ENCODE measurements around the gene TEX29.
A peak's percentile ranks its signal among the peaks of the same experiment; 100 is the strongest.

Gene TEX29

GRCh38 chr13:111280681-111281585 is 39.5 kb upstream of the TEX29 start:
- no peak for TF ChIP-seq Cebpa-rat (IDR thresholded peaks at IDR 0.05)
- Histone ChIP-seq H3K9ac (0 out of 2 replicates have a peak overlapping the region, but pooled peaks have one; percentile 3), H3K4me3 (no peak overlapping the region), H3K4me1 (peaks cover 17% of the 10 kb centered on the region), H3K9me3 (no peaks in the 10 kb centered on the region), H3K27me3 (no peaks in the 10 kb centered on the region), H3K36me3 (peaks cover 96% of the 10 kb centered on the region), H3K27ac (peak overlapping the region; percentile 19; the same call in 1 of the 2 replicates), H3K4me2 (peak overlapping the region; percentile 50), H4K20me1 (peaks cover 71% of the 10 kb centered on the region)

- peaks cover 96% of the 10 kb centered on the region for H3K36me3 ChIP-seq
- no peaks in the 10 kb centered on the region for H3K9me3 ChIP-seq
- H3K4me1 ChIP-seq: peaks cover 17% of the 10 kb centered on the region
- TF ChIP-seq Cebpa-rat (IDR thresholded peaks at IDR 0.05): no peak
- H3K27ac ChIP-seq: peak overlapping the region; percentile 19; the same call in 1 of the 2 replicates
- H3K27me3 ChIP-seq: no peaks in the 10 kb centered on the region
- H3K4me2 ChIP-seq: peak overlapping the region; percentile 50
- H4K20me1 ChIP-seq: peaks cover 78% of the 10 kb centered on the region
- no peak overlapping the region for H3K4me3 ChIP-seq
- H3K9ac ChIP-seq: peak overlapping the region; percentile 3; the same call in 1 of the 2 replicates
Measured at GRCh38 chr13:111281751-111282311, 38.6 kb upstream of the TEX29 start.

GRCh38 chr13:111282425-111282824 is 38.0 kb upstream of the TEX29 start:
- H4K20me1 ChIP-seq: peaks cover 84% of the 10 kb centered on the region
- H3K36me3 ChIP-seq: peaks cover 98% of the 10 kb centered on the region
- H3K4me3 ChIP-seq: no peak overlapping the region
- 0 out of 2 replicates have a peak overlapping the region, but pooled peaks have one; percentile 42 for H3K27ac ChIP-seq
- no peaks in the 10 kb centered on the region for H3K9me3 ChIP-seq
- no peak for TF ChIP-seq Cebpa-rat (IDR thresholded peaks at IDR 0.05)
- H3K9ac ChIP-seq: no peak overlapping the region
- peak overlapping the region; percentile 50; the same call in 1 of the 2 replicates for H3K4me2 ChIP-seq
- H3K27me3 ChIP-seq: no peaks in the 10 kb centered on the region
- peaks cover 17% of the 10 kb centered on the region for H3K4me1 ChIP-seq

- Histone ChIP-seq H3K4me3 (no peak overlapping the region), H4K20me1 (peaks cover 86% of the 10 kb centered on the region), H3K27ac (no peak overlapping the region), H3K27me3 (no peaks in the 10 kb centered on the region), H3K4me1 (peaks cover 17% of the 10 kb centered on the region), H3K4me2 (no peak overlapping the region), H3K9me3 (no peaks in the 10 kb centered on the region), H3K9ac (no peak overlapping the region), H3K36me3 (peaks cover 98% of the 10 kb centered on the region)
- TF ChIP-seq Cebpa-rat (IDR thresholded peaks at IDR 0.05): no peak
Measured at GRCh38 chr13:111282997-111283396, 37.4 kb upstream of the TEX29 start.

GRCh38 chr13:111283457-111283856 is 37.0 kb upstream of the TEX29 start:
- H3K27ac ChIP-seq: no peak overlapping the region
- no peaks in the 10 kb centered on the region for H3K9me3 ChIP-seq
- no peak overlapping the region for H3K9ac ChIP-seq
- no peak overlapping the region for H3K4me2 ChIP-seq
- no peaks in the 10 kb centered on the region for H3K27me3 ChIP-seq
- peaks cover 17% of the 10 kb centered on the region for H3K4me1 ChIP-seq
- TF ChIP-seq Cebpa-rat (IDR thresholded peaks at IDR 0.05): no peak
- peaks cover 86% of the 10 kb centered on the region for H4K20me1 ChIP-seq
- no peak overlapping the region for H3K4me3 ChIP-seq
- peaks cover 98% of the 10 kb centered on the region for H3K36me3 ChIP-seq

GRCh38 chr13:111283991-111284390 is 36.5 kb upstream of the TEX29 start:
- no peak for TF ChIP-seq Cebpa-rat (IDR thresholded peaks at IDR 0.05)
- Histone ChIP-seq H3K9ac (no peak overlapping the region), H3K27ac (no peak overlapping the region), H4K20me1 (peaks cover 84% of the 10 kb centered on the region), H3K36me3 (peaks cover 97% of the 10 kb centered on the region), H3K9me3 (no peaks in the 10 kb centered on the region), H3K4me2 (no peak overlapping the region), H3K4me3 (no peak overlapping the region), H3K4me1 (peaks cover 17% of the 10 kb centered on the region), H3K27me3 (no peaks in the 10 kb centered on the region)

- H4K20me1 ChIP-seq: peaks cover 84% of the 10 kb centered on the region
- H3K27me3 ChIP-seq: no peaks in the 10 kb centered on the region
- H3K9ac ChIP-seq: no peak overlapping the region
- H3K4me3 ChIP-seq: no peak overlapping the region
- peaks cover 97% of the 10 kb centered on the region for H3K36me3 ChIP-seq
- no peaks in the 10 kb centered on the region for H3K9me3 ChIP-seq
- H3K4me2 ChIP-seq: no peak overlapping the region
- H3K4me1 ChIP-seq: peaks cover 17% of the 10 kb centered on the region
- no peak overlapping the region for H3K27ac ChIP-seq
- TF ChIP-seq Cebpa-rat (IDR thresholded peaks at IDR 0.05): no peak
Measured at GRCh38 chr13:111284565-111284964, 35.9 kb upstream of the TEX29 start.

GRCh38 chr13:111286162-111286561 is 34.3 kb upstream of the TEX29 start:
- peaks cover 99% of the 10 kb centered on the region for H3K36me3 ChIP-seq
- H4K20me1 ChIP-seq: peaks cover 84% of the 10 kb centered on the region
- no peak overlapping the region for H3K27ac ChIP-seq
- H3K4me3 ChIP-seq: no peak overlapping the region
- H3K4me1 ChIP-seq: peaks cover 14% of the 10 kb centered on the region
- no peaks in the 10 kb centered on the region for H3K9me3 ChIP-seq
- no peak for TF ChIP-seq Cebpa-rat (IDR thresholded peaks at IDR 0.05)
- no peak overlapping the region for H3K4me2 ChIP-seq
- no peak overlapping the region for H3K9ac ChIP-seq
- no peaks in the 10 kb centered on the region for H3K27me3 ChIP-seq

- no peak overlapping the region for H3K4me2 ChIP-seq
- H3K27ac ChIP-seq: no peak overlapping the region
- no peaks in the 10 kb centered on the region for H3K27me3 ChIP-seq
- no peak for TF ChIP-seq Cebpa-rat (IDR thresholded peaks at IDR 0.05)
- peaks cover 8% of the 10 kb centered on the region for H3K4me1 ChIP-seq
- peaks cover 99% of the 10 kb centered on the region for H3K36me3 ChIP-seq
- H3K9me3 ChIP-seq: no peaks in the 10 kb centered on the region
- H3K4me3 ChIP-seq: no peak overlapping the region
- no peak overlapping the region for H3K9ac ChIP-seq
- peaks cover 82% of the 10 kb centered on the region for H4K20me1 ChIP-seq
Measured at GRCh38 chr13:111286749-111287148, 33.7 kb upstream of the TEX29 start.

GRCh38 chr13:111287201-111287600 is 33.2 kb upstream of the TEX29 start:
- Histone ChIP-seq H3K4me3 (no peak overlapping the region), H3K36me3 (peaks cover 99% of the 10 kb centered on the region), H3K9ac (no peak overlapping the region), H3K27me3 (no peaks in the 10 kb centered on the region), H3K4me2 (no peak overlapping the region), H3K9me3 (no peaks in the 10 kb centered on the region), H3K27ac (no peak overlapping the region), H3K4me1 (peaks cover 4% of the 10 kb centered on the region), H4K20me1 (peaks cover 78% of the 10 kb centered on the region)
- TF ChIP-seq Cebpa-rat (IDR thresholded peaks at IDR 0.05): no peak

Data from BLaER1 (cell line).